GM12891 (cell line): Measurements from ENCODE around the gene NPFF.

Experiments
- DNase-seq: peaks from one replicate; pipeline ENCODE4 v3.0.0; 2011; ENCODE audit warnings: low spot score; ENCODE audit not compliant: insufficient read length
- FAIRE-seq: peaks from 2 replicates; lab custom pipeline; 2011; peaks lifted over from hg19 to GRCh38; lab: Jason Lieb, UNC
- PAX5 ChIP-seq: IDR thresholded peaks from 2 replicates; pipeline ENCODE4 v1.6.1; 2011; ENCODE audit warnings: low read length, moderate library complexity, mild to moderate bottlenecking; ENCODE audit not compliant: insufficient read depth, severe bottlenecking
- POLR2A ChIP-seq: IDR thresholded peaks from 2 replicates; pipeline ENCODE4 v1.6.1; 2011; ENCODE audit warnings: low read depth, low read length, control low read depth
- POLR2AphosphoS5 ChIP-seq: IDR thresholded peaks from 2 replicates; pipeline ENCODE4 v1.6.1; 2011; ENCODE audit warnings: low read depth, low read length, control low read depth
- POU2F2 ChIP-seq: IDR thresholded peaks from 2 replicates; pipeline ENCODE4 v1.6.1; 2011; ENCODE audit warnings: low read depth, mild to moderate bottlenecking, control low read depth, low read length, moderate library complexity
- SPI1 ChIP-seq: IDR thresholded peaks from 2 replicates; pipeline ENCODE4 v1.6.1; 2011; ENCODE audit warnings: low read depth, low read length, control low read depth
- TAF1 ChIP-seq: IDR thresholded peaks from 2 replicates; pipeline ENCODE4 v1.6.1; 2011; ENCODE audit warnings: low read depth, low read length, control low read depth

NPFF gene

GRCh38 chr12:53504004-53504920 is 3.0 kb downstream of the NPFF start:
- FAIRE-seq (no peak), DNase-seq (no peak)
- no peak for TF ChIP-seq POLR2A
- no peak for TF ChIP-seq SPI1
- TF ChIP-seq TAF1: no peak
- TF ChIP-seq PAX5: no peak
- no peak for TF ChIP-seq POLR2AphosphoS5
- no peak for TF ChIP-seq POU2F2

- TF ChIP-seq POU2F2: no peak
- TF ChIP-seq TAF1: no peak
- TF ChIP-seq SPI1: no peak
- no peak for TF ChIP-seq PAX5
- TF ChIP-seq POLR2A: no peak
- TF ChIP-seq POLR2AphosphoS5: no peak
- FAIRE-seq: no peak
- no peak for DNase-seq
Measured at GRCh38 chr12:53502983-53503728, 4.1 kb downstream of the NPFF start.

- no peak for DNase-seq
- TF ChIP-seq POLR2A: no peak
- TF ChIP-seq POU2F2: no peak
- no peak for TF ChIP-seq SPI1
- TF ChIP-seq POLR2AphosphoS5: no peak
- no peak for TF ChIP-seq PAX5
- no peak for TF ChIP-seq TAF1
Measured at GRCh38 chr12:53502331-53502730, 5.0 kb downstream of the NPFF start.

GRCh38 chr12:53501615-53502181 is 5.6 kb downstream of the NPFF start:
- TF ChIP-seq POLR2A (no peak), POLR2AphosphoS5 (0 out of 2 replicates have a peak, but pooled peaks have one; percentile 18)
- DNase-seq (no peak), FAIRE-seq (no peak)

More at GRCh38 chr12:53502331-53502730, 5.0 kb downstream of the NPFF start:
- FAIRE-seq: no peak

GRCh38 chr12:53500776-53501614 is 6.3 kb downstream of the NPFF start, which contains the start of gene TARBP2:
TSS of gene TARBP2 (plus strand) at chr12:53501283. CDS start at chr12:53501409, 126 bp downstream.
- FAIRE-seq: peak; percentile 97
- TF ChIP-seq PAX5: no peak
- TF ChIP-seq POLR2AphosphoS5: peak; percentile 91
- peak; percentile 51; the same call in 1 of the 2 replicates for TF ChIP-seq TAF1
- TF ChIP-seq SPI1: no peak
- TF ChIP-seq POLR2A: peak; percentile 81
- no peak for TF ChIP-seq POU2F2

GRCh38 chr12:53500142-53500775 is 7.0 kb downstream of the NPFF start:
- no peak for TF ChIP-seq POU2F2
- TF ChIP-seq POLR2AphosphoS5: peak; percentile 74
- TF ChIP-seq POLR2A: peak; percentile 80
- TF ChIP-seq TAF1: peak; percentile 58; the same call in 1 of the 2 replicates
- DNase-seq: no peak
- no peak for FAIRE-seq

More at GRCh38 chr12:53500776-53501614, 6.3 kb downstream of the NPFF start, which contains the start of gene TARBP2:
- peak; percentile 90 for DNase-seq

- no peak for DNase-seq
- peak; percentile 61 for FAIRE-seq
- TF ChIP-seq POU2F2 (no peak), PAX5 (no peak), POLR2A (no peak), TAF1 (no peak), SPI1 (no peak), POLR2AphosphoS5 (no peak)
Measured at GRCh38 chr12:53499266-53500141, 7.8 kb downstream of the NPFF start, which contains the start of gene MAP3K12. TSS of gene MAP3K12 (minus strand) at chr12:53499458. CDS start at chr12:53487391, 12,067 bp downstream.
